ENCODE data around the gene EP400.

Gene EP400

GRCh38 chr12:131918311-131919050, 31.3 kb upstream of the EP400 start:
- Mint-ChIP-seq H3K4me3 (no peak overlapping the region), H3K27me3 (no peaks in the 10 kb centered on the region), H3K36me3 (peaks cover 26% of the 10 kb centered on the region), H3K9me3 (no peaks in the 10 kb centered on the region), H3K4me1 (peaks cover 11% of the 10 kb centered on the region), H3K27ac (no peak overlapping the region)
- peak; percentile 84 for ATAC-seq

- no peak overlapping the region for H3K27ac Mint-ChIP-seq
- peaks cover 16% of the 10 kb centered on the region for H3K4me1 Mint-ChIP-seq
- no peak for ATAC-seq
- H3K9me3 Mint-ChIP-seq, result no peaks in the 10 kb centered on the region
- H3K36me3 Mint-ChIP-seq, result peaks cover 26% of the 10 kb centered on the region
- H3K4me3 Mint-ChIP-seq, result no peak overlapping the region
- H3K27me3 Mint-ChIP-seq, result no peaks in the 10 kb centered on the region
Measured at GRCh38 chr12:131919051-131919347, 30.7 kb upstream of the EP400 start.

DNA sequence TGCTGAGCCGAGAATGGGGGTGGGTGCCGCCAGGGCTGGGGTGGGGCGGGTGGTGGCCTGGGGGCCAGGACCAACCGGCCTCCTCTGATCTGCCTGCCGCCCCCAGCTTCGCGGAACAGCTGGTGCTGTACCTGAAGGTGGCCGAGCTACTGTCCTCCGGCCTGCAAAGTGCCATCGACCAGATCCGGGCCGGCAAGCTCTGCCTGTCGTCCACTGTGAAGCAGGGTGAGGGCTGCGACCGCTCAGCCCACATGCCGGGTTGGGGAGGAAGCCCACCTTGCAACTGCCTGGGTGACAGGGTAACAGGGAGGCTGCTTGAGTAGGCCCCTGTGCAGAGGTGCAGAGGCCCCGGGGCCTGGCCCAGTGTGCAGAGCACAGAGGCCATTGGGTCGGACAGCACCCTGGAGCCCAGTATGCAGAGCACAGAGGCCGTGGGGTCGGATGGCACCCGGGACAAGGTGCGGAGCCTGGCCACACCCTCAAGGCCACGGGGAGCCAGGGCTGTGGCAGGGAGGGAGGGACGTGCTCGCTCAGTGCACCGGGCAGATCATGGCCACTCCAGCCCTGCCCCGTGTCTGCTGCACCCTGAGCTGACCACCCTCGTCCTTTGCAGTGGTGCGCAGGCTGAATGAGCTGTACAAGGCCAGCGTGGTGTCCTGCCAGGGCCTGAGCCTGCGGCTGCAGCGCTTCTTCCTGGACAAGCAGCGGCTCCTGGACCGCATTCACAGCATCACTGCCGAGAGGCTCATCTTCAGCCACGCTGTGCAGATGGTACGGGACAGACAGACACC, 30.2 kb upstream of the EP400 start:
- H3K27ac Mint-ChIP-seq, result no peak overlapping the region
- H3K36me3 Mint-ChIP-seq, result peaks cover 21% of the 10 kb centered on the region
- H3K9me3 Mint-ChIP-seq, result no peaks in the 10 kb centered on the region
- H3K4me3 Mint-ChIP-seq, result no peak overlapping the region
- no peaks in the 10 kb centered on the region for H3K27me3 Mint-ChIP-seq
- peaks cover 22% of the 10 kb centered on the region for H3K4me1 Mint-ChIP-seq
- no peak for ATAC-seq

DNA sequence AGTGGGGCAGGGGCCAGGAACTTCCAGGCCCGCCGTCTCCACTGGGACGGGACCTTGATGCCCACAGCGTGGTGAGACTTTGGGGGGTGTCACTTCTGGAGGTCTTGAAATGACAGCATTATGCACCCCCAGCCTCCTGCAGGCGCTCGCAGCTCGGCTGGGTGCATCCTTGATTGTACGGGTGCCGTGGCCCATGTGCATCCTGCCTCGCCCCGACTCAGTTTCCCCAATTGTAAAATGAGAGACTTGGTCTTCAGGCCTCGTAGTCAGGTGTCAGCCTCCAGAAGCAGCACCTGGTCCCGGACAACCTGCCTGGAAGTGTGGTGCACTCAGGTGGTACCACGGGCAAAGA, 29.6 kb upstream of the EP400 start:
- Mint-ChIP-seq H3K27ac (no peak overlapping the region), H3K9me3 (no peaks in the 10 kb centered on the region), H3K36me3 (peaks cover 15% of the 10 kb centered on the region), H3K27me3 (no peaks in the 10 kb centered on the region), H3K4me1 (peaks cover 28% of the 10 kb centered on the region), H3K4me3 (no peak overlapping the region)
- ATAC-seq, result no peak

GRCh38 chr12:131920902-131921840, 28.6 kb upstream of the EP400 start:
- H3K9me3 Mint-ChIP-seq, result no peaks in the 10 kb centered on the region
- H3K36me3 Mint-ChIP-seq, result peaks cover 12% of the 10 kb centered on the region
- H3K27me3 Mint-ChIP-seq, result no peaks in the 10 kb centered on the region
- H3K4me3 Mint-ChIP-seq, result no peak overlapping the region
- H3K27ac Mint-ChIP-seq, result no peak overlapping the region
- ATAC-seq, result no peak
- peaks cover 30% of the 10 kb centered on the region for H3K4me1 Mint-ChIP-seq

DNA sequence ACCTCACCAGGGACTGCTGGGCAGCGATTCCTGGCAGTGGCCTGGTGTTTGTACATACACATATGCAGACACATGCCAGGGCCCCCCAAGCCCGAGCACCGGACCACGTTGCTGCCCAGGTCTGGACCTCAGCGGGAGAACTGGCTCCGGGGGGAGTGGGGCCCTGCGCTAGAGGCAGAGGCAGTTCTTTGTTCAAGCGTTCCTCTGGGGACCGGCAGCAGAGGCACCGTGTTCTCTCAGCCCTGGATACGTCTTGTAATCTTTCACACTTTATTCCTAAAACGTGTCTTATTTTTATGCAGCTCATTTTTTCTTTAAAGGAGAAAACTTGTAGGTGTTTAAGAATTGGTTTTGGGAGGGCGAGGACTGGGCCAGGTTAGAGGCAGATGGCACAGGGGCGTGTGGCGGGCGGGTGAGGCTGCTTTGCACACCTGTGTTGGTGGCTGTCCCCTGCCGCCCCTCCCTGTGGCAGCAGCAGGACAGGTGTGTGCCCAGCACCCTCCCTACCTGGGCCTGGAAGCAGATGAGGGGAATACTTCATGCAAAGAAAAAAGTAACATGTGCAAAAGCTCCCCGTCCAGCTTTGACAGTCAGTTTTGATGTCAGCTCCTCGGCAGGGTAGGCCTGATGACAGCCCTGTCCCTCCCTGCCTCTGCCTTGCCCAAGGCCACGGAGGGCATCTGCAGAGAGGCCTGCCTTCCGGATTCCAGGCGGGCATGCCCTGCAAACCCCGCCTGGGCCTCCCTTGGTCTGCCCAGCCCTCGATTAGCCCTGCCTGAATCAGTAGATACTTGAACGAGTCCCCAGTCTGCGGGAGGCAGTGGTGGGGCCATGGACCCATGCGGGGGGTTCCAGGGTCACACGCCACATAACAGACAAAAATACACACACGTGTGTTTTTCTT, 27.6 kb upstream of the EP400 start:
- ATAC-seq, result no peak
- Mint-ChIP-seq H3K9me3 (no peaks in the 10 kb centered on the region), H3K4me1 (peaks cover 30% of the 10 kb centered on the region), H3K4me3 (no peak overlapping the region), H3K27ac (no peak overlapping the region), H3K27me3 (no peaks in the 10 kb centered on the region), H3K36me3 (peaks cover 5% of the 10 kb centered on the region)

DNA sequence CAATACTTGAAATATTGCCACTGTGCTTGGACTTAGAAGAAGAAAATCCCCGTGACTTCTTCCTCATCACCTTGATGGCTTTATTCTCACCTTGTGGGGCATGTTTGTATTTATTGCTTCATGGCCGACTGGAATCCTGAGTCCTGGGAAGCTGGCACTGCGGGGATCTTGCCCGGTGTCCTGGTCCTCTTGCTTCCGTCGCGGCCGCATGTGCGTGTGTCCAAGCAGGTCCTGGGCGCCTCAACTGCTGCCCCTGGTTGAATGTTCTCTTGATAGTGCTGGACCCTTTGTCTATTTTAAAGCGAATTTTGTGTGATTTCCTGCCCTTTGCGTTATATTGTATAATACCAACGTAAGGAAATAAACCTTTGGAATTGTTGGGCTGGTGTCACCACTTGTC, 27.0 kb upstream of the EP400 start:
- peaks cover 5% of the 10 kb centered on the region for H3K36me3 Mint-ChIP-seq
- H3K9me3 Mint-ChIP-seq, result no peaks in the 10 kb centered on the region
- no peak for ATAC-seq
- no peaks in the 10 kb centered on the region for H3K27me3 Mint-ChIP-seq
- peaks cover 34% of the 10 kb centered on the region for H3K4me1 Mint-ChIP-seq
- H3K4me3 Mint-ChIP-seq, result no peak overlapping the region
- H3K27ac Mint-ChIP-seq, result peak overlapping the region; percentile 22

DNA sequence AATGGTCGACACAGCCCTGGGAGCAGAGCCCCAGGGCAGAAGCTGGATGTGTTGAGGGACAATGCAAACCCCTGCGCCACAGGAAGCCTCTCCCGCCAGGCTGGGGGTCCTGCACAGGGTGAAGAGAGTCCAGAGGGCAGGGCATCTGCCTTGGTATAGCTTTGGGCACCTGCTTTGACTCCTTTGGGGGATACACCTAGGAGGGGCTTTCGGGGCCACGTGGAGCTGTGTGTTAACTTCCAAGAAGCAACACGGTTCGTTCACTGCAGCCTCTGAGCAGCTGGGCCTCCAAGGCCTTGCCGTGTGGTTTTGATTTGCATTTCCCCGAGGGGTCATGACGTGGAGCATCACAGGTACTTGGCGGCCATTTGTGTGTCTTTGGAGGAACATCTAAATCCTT, 26.5 kb upstream of the EP400 start:
- peak; percentile 78 for ATAC-seq
- Mint-ChIP-seq H3K27ac (peak overlapping the region; percentile 22), H3K27me3 (no peaks in the 10 kb centered on the region), H3K9me3 (no peaks in the 10 kb centered on the region), H3K36me3 (peaks cover 5% of the 10 kb centered on the region), H3K4me1 (peaks cover 39% of the 10 kb centered on the region), H3K4me3 (peak overlapping the region; percentile 73)

DNA sequence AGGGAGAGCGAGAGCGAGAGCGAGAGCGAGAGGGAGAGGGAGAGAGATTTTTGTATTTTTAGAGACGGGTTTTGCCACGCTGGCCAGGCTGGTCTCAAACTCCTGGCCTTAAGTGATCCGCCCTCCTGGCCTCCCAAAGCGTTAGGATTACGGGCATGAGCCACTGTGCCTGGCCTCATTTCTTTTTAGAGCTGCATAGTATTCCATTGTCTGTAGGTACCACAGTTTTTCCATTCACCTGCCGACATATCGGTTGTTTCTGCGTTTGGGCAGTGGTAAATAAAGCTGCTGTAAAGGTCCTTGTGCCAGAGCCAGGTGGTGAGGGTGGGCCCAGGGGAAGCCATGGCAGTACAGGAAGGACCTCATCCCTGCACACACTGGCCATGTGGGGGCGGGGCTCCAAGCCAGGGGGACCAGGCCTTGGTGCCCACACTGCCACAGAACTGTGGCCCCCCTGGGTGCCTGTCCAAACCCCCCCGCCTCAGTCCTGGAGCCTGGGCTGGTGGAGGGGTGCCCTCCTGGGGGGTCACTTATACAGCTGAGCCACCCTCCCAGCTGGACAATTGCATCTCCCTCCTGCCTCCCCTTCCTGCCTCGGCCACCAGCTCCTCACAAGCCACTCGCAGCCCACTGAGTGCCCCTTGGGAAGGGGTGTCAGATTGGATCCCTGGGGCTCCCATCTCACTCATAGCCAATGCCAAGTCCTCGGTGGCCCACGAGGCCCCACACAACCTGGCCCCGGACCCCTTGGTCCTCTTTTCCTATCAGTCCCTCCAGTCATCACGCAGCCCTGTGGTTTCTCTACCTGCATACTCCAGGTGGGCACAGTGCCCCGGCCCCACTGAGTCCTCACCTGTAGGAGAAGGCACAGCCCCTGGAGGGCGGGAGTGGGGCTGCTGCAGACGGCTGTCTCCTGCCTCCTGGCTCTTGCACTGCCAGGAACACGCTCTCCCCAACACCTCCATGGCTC, 22.3 kb upstream of the EP400 start:
- H3K9me3 Mint-ChIP-seq, result no peaks in the 10 kb centered on the region
- peaks cover 50% of the 10 kb centered on the region for H3K4me1 Mint-ChIP-seq
- no peak for ATAC-seq
- H3K27me3 Mint-ChIP-seq, result no peaks in the 10 kb centered on the region
- peaks cover 4% of the 10 kb centered on the region for H3K36me3 Mint-ChIP-seq
- H3K4me3 Mint-ChIP-seq, result peak overlapping the region; percentile 90
- peak overlapping the region; percentile 93 for H3K27ac Mint-ChIP-seq

DNA sequence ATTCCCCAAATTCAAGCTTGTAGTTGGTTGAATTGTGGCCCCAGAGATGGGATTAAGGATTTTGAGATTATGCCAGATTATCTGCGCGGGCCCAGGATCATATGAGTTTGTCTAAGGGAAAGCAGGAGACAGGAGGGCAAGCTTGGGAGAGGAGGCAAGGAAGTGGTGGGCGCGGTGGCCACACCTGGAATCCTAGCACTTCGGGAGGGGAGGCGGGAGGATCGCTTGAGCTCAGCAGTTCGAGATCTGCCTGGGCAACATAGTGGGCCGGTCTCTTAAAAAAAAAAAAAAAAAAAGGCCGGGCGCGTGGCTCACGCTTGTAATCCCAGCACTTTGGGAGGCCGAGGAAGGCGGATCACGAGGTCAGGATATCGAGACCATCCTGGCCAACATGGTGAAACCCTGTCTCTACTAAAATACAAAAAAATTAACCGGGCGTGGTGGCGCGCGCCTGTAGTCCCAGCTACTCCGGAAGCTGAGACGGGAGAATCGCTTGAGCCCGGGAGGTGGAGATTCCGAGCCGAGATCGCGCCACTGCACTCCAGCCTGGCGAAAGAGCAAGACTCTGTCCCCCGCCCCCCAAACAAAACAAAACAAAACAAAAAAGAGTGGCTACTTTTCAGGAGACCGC, 21.5 kb upstream of the EP400 start:
- Mint-ChIP-seq H3K9me3 (no peaks in the 10 kb centered on the region), H3K27ac (peak overlapping the region; percentile 93), H3K4me3 (peak overlapping the region; percentile 90), H3K4me1 (peaks cover 42% of the 10 kb centered on the region), H3K36me3 (peaks cover 11% of the 10 kb centered on the region), H3K27me3 (no peaks in the 10 kb centered on the region)
- ATAC-seq, result no peak

DNA sequence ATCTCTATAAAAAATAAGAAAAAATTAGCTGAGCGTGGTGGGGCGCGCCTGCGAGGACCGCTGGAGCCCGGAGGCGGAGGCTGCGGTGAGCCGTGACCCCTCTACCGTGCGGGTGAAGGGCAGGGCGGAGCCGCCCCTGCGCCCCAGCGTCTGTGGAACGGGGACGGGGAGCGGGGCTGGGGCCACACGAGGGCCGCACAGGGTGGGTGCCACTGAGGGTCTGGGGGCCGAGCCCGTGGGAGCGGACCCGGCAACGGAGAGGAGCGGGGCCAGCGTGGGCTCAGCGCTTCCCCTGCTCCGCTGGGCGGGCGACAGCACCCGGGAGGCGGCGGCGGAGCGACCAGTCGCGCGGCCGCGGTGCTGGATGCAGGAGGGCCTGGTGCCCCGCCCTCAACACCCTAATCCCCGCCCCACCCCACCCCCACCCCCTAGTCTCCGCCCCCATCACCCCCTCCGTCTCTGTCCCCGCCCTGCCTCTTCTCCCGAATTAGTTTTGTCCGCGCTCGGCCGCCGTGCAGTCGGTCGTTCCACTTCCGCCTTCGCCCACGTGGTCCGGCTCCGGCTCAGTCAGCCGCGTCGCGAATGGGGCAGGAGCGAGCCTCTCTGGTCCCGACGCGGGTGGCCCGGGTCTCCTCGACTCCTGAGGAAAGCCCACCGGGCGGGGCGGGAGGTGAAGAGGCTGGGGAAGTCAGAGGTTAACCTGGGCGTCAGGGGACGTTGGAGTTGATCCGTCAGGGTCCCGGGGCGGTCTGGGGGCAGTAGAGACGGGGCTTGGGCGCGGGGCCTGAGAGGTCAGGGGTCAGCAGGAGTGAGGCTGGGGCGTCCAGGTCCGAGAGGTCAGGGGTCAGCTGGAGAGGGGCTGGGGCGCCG, 20.8 kb upstream of the EP400 start, which contains the start of gene PUS1:
PUS1 (plus strand) TSS at position 566 of the 870 bp plus-strand sequence. CDS start 447 bp downstream, outside the sequence.
- Mint-ChIP-seq H3K36me3 (peaks cover 18% of the 10 kb centered on the region), H3K4me1 (peaks cover 34% of the 10 kb centered on the region), H3K27ac (peak within 1 kb of the TSS; percentile 93), H3K9me3 (no peaks in the 10 kb centered on the region), H3K4me3 (peak within 1 kb of the TSS; percentile 90), H3K27me3 (no peaks in the 10 kb centered on the region)
- peak; percentile 89 for ATAC-seq

DNA sequence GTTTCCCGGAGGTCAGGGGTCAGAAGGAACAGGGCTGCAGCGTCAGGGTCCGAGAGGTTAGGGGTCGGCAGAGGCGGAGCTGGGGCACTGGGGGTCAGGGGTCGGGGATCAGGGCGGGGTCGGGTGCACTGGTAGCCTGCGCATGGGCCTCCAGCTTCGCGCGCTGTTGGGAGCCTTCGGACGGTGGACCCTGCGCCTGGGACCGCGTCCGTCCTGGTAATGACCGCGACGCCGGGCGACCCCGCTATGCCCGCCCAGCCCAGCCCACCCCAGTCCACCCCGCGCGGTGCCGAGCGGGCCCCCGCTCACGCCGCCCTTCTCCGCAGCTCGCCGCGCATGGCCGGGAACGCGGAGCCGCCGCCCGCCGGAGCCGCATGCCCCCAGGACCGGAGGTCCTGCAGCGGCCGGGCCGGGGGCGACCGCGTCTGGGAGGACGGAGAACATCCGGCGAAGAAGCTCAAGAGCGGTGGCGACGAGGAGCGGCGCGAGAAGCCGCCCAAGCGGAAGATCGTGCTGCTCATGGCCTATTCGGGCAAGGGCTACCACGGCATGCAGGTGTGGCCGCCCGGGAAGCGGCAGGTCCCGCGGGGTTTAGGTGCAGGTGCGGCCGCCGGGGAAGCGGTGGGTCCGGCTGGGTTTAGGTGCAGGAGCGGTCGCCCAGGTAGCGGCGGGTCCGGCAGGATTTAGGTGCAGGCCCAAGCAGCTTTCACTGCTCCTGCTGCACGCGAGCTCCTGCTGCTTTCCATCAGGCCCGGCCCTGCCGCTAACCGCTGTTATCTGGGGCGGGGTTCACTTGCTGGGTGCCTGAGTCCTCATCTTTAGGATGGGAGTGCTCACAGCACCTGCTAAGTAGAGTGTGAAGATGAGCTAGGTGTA, 19.9 kb upstream of the EP400 start:
- no peaks in the 10 kb centered on the region for H3K27me3 Mint-ChIP-seq
- ATAC-seq, result peak; percentile 28
- H3K9me3 Mint-ChIP-seq, result no peaks in the 10 kb centered on the region
- peaks cover 25% of the 10 kb centered on the region for H3K4me1 Mint-ChIP-seq
- H3K27ac Mint-ChIP-seq, result peak overlapping the region; percentile 93
- peaks cover 19% of the 10 kb centered on the region for H3K36me3 Mint-ChIP-seq
- peak overlapping the region; percentile 90 for H3K4me3 Mint-ChIP-seq
